Embryonic facial prominence (tissue), 1 donor: ENCODE measurements around the gene COLQ.
"Not testable (repeated sequence)": the region's sequence is repeated elsewhere in the genome, so short reads cannot be mapped to it uniquely, and the experiment has no call there.

Experiments used
- DNase-seq: peaks from one replicate; pipeline ENCODE4 v3.0.0-alpha.2; 2016; ENCODE audit errors: extremely low spot score

The COLQ gene

GRCh38 chr3:15521573-15521965 lies at the start of gene COLQ:
Gene COLQ (minus strand): TSS chr3:15521706. CDS start chr3:15521625, 81 bp downstream.
- no peak for DNase-seq

DNA sequence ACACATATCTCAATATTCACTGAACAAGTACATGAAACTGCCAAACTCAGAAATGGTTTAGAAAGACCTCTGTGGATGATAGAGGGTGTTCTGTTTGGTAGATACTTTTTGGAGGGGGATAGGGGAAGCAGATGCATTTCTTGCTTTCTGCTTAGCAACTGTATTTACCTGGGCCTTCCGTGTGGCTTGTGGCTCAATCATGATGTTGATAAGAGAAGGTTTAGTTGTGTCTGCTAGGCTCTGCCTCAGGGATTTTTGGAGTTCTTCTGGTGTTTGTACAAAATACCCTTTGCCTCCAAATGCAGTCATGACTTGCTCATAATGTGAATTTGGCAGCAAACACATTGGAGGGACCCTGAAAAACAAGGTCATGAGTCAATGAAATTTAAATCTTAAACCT lies 41.7 kb upstream of the COLQ start:
- DNase-seq, result no peak

DNA sequence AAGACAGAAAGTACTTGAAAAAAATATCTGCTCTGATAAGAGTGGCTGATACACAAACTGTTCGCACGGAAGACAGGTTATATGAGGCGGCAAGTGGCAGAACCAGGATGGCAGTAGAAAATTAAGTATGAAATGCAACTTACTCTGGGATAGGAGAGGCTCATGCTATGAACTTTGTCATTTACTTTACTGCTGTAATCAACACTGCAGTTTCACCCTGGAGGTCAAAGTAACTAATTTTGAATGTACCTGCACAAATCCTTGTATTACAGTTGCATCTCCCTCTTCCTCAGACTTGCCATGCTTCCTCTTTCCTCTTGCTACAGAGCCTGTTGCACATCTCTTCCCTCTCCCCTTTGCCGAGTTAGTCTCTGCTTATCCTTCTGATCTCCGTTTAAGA lies 41.1 kb upstream of the COLQ start:
- DNase-seq, result no peak

GRCh38 chr3:15558581-15558980 lies 37.1 kb upstream of the COLQ start:
- no peak for DNase-seq

DNA sequence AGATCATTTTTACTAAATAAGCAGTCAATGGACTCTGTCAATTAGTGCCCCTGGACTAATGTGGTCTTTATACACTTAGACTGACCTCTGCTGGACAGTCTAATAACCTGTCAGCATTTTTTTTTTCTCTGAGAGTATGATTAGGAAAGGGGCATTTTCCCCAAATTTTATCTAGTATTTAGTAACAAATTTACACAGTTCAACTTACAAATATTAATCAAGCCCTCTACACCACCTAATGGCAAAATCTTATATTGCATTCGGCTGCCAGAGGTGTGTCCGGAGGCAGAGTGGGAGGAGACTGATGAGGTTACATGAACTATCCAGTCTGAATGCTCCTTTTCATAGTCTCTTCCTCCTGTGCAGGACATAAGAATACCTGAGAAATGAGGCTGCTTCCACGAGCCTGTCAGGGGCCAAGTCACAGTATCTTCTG lies 36.0 kb upstream of the COLQ start:
- no peak for DNase-seq

DNA sequence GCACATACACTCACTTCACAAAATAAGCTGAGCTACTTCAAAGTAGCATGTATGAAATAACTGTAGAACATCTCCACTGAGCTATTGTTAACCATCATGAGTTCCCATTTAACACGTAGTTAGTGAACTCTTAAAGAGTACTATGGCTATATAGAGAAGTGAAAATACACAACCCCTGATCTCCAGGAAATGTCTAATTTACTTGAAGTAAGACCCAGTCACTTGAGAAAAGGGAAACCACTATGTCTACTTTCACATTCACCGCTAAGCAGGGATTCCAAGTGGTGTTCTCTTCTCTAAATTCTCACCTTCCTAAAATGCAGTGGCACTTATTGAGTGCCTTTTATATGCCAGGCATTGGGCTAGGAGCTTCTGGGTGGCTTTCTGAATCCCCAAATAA lies 35.0 kb upstream of the COLQ start:
- no peak for DNase-seq

DNA sequence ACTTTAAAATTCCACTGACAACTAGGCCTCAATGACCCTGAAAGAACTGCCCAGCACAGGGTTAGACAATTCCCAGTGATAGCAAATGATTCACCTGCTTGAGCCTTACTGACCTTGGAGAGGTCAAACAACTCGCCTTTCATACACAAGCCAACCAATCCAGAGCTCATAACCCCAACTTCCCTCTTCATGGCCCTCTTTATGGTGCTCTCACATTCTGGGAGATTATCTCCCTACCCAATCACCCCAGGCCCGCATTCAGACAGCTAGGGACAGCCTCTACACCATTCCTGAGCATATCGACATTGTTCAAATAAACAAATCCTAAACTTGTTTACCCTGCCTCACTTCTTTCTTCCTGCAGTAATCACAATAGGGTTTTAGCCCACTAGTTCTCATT lies 32.2 kb upstream of the COLQ start:
- no peak for DNase-seq

DNA sequence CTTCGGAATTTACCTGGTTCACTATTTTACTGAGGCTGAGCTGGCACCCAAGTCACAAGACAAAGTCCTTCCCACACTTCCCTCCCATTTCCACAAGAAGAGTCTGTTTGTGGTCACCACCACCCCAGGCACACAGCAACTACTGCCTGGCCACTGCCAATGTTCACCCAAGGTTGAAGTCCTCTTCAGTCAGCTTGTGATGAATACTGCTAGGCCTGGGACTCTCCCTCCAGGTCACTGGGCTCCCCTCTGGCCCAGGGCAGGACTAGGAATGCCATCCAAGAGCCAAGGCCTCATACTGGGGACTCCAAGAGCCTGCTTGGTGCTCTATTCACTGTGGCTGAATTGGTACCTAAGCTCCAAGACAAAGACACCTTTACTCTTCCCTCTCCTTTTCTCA lies 30.4 kb upstream of the COLQ start:
- DNase-seq, result no peak

GRCh38 chr3:15549846-15550245 lies 28.3 kb upstream of the COLQ start:
- no peak for DNase-seq

GRCh38 chr3:15542614-15543013 lies 21.1 kb upstream of the COLQ start:
- DNase-seq, result no peak

- DNase-seq, result no peak
Measured at GRCh38 chr3:15541371-15541770, 19.9 kb upstream of the COLQ start.

DNA sequence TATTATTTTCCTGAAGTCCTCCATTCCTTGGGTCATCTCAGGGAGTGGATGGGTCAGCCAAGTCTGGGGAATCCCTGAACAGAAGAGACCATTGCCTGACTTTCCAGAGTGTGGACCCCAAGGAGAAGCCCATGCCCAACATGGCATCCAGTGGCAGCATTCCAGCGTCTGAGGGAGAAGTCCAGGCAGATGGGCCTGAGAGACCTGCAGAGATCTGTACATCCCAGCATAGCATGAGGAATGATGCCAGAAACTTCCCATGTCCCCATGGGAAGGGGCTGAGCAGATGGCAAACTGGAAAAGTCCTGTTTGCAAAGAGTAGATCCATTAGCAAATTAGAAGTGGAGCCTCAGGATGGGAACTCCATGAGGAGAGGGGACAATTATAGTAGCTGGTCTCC lies 17.6 kb upstream of the COLQ start:
- DNase-seq, result no peak

GRCh38 chr3:15538345-15538744 lies 16.8 kb upstream of the COLQ start:
- DNase-seq, result no peak

DNA sequence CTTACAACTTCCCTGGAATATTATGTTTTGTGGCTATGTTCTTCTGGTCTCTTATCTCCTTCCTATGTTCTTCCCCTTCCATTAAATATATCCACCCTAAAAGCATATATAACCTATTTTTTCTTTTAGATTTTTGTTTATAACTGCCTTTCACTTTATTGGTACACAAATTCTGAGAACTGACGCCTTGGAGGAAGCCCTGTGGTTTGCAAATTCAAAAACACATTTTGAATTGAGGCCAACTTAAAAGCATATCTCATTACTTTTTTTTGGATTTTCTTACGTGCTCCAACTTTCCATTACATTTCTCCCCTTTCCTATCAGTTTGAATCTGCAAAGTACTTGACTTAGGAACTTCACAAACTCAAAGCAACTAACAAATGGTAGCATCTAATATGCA lies 15.3 kb upstream of the COLQ start:
- no peak for DNase-seq

DNA sequence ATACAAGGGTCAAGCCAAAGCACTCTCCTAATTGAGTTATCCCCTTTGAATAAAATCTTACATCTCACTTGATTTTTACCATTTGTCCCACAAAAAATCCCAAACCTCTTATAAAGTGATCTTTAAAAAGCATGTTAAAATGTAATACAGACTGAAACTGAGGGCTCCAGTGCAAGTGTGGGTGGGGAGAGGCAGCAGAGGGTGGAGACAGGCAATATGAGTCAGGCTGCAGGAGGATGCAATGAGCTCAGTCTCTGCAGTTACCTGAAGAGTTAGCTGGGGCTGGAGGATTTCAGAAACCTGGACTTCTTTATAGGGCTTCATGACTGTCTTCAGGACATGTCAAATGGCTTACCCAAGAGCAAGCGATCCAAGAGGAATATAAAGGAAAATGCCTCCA lies 14.2 kb upstream of the COLQ start:
- no peak for DNase-seq

DNA sequence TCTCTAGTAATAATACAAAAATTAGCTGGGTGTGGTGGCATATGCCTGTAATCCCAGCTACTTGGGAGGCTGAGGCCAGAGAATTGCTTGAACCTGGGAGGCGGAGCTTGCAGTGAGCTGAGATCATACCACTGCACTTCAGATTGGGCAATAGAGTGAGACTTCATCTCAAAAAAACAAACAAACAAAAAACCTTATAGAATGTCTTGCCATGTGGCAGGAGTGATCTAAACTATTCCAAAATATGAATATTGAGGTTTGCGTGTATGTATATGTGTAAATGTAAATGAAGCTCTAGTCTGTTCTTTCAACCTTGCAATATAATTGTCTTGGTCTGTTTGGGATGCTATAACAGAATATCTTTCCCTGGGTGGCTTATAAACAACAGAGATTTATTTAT lies 11.1 kb upstream of the COLQ start:
- not testable (repeated sequence) for DNase-seq

DNA sequence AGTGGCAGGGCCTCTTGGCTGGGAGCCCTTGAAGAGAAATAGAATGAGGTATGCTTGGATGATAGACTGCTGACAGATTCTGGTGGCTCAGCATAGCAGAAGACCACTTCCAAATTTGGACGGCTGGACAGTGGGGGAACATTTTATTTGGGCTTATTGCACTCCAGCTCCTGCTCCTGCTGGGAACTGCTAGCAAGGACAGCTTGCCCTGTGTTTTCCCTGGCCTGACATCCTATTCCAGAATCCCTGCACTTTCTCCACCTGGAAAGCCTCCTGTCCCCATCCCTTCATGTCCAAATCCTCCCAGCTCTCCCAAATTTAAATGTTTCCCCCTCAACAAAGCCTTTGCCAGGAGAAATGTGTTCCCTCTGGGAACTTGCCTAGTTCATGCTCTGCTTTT lies 9.8 kb upstream of the COLQ start:
- no peak for DNase-seq

DNA sequence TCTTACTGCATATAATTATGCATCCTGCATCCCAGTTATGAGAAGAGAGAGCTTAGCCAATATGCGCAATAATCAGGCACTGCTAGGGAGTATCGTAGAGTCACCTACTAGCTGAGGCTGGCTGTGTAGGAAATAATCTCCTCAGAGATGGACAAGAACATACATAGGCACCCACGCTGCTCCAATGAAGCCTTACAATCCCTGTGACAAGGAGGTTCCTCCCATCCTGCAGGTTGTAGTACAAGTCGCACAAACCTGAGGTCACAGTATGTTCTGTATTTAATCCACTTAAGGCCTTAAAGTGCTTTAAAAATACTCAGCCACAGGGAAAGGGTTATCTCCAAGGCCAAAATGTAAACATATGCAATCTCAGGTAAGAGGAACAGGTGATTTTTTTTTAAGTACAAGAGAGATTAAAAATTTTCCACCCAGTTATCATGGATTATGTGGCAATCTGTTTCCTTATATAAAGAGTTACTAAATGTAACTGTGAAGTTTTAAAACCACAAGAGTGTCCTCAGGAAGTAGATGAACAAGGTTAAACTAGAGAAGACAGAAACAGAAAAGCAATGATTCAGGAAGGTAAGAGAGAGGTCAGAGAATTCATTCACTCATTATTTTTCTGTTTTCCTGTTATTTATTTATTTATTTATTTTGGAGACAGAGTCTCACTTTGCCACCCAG lies 7.5 kb upstream of the COLQ start:
- no peak for DNase-seq

- DNase-seq, result no peak
Measured at GRCh38 chr3:15527031-15527459, 5.5 kb upstream of the COLQ start.

- no peak for DNase-seq
Measured at GRCh38 chr3:15525790-15526189, 4.3 kb upstream of the COLQ start.

DNA sequence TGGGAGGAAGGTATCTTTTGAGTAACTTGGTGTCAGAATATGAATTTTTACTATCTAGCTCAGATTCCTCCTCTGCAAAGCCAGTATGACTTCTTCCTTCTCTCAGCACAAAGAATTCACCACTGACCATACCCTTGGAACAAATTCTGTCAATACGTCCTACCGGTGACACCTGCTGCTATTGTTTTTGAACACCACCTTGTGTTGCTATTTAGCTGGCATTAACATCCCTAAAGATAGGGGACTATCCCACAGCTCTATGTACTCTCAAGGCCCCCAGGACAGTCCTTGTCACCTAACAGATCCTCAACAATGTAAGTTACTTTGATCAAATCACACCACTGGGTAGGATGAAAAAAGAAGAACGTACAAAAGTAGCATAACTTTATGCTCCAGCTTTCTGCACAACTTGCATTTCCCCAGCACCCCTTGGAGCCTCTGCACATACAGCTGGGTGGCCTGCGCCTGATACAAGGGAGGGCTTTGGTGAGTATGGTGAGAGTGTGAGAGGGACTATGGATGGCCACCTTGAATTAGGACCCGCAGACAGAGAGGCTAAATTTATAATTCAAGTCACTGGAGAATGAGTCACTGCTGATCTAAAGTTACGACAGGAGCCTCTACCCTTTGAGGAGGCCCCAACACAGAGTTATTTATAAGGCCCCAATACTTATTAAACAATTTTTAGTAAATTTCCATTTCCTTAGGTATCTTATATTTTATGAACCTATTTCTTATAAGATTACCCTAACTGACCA lies 2.3 kb upstream of the COLQ start:
- DNase-seq, result no peak

GRCh38 chr3:15522016-15522415 lies 510 bp upstream of the COLQ start:
- no peak for DNase-seq

DNA sequence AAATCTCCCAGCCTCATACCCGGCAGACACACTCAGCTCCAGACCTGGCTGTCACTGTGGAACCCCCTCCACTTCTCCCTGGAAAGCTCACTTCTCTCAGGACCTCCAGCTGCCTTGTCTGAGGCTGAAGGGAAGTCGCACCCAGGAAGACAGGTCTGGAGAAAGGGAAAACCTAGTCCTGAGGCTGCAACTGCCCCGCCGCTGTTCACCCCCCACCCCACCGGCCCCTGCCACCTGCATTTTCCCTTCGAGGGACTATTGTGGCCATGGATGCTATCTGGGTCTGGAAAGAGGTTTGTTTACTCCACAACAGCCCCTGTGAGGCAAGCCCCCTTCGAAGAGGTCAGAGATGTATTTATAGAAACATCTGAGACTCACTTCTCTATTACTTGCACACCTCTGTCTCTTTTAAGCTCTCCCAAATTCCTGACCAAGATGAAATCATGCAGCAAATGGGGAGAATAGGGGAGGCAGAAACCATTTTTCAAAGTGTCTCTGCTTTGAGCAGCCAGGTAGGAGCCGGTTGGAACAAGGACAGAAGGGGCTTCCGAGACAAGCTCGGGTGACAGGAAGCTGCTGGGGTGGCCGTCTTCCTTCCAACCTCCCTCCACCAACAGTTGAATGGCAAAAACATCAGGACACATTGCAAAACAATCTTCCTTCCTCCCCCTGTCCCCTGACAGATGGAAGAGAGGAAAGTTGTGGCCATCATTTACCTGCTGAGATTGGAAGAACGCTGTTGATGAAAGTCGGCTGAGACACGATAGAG lies 518 bp downstream of the COLQ start:
- DNase-seq, result no peak
